ENCODE data around the gene CAB39.

CAB39 gene

GRCh38 chr2:230864605-230865306 is 152.1 kb downstream of the CAB39 start, which contains the start of gene ITM2C:
ITM2C (plus strand) TSS chr2:230864942; CDS start chr2:230865026, 84 bp downstream.
- DNase-seq, result peak; percentile 77

GRCh38 chr2:230865307-230865765 is 152.7 kb downstream of the CAB39 start:
- DNase-seq, result no peak

GRCh38 chr2:230865766-230866755 is 153.4 kb downstream of the CAB39 start:
- DNase-seq, result no peak

- peak; percentile 57 for DNase-seq
Observed at GRCh38 chr2:230866756-230867523, 154.3 kb downstream of the CAB39 start.

- DNase-seq, result no peak
Observed at GRCh38 chr2:230868161-230868946, 155.7 kb downstream of the CAB39 start.

- no peak for DNase-seq
Observed at GRCh38 chr2:230868947-230869913, 156.6 kb downstream of the CAB39 start.

- DNase-seq, result no peak
Observed at GRCh38 chr2:230869914-230870543, 157.4 kb downstream of the CAB39 start.

Data from activated CD4-positive, alpha-beta T cell treated with anti-CD3 and anti-CD28 coated beads, Interleukin-2, amount 50 U/mL, for 16 hours (primary cell).